NCI-H345 (cell line): ENCODE data around the gene SNRPA1.
"Not testable (repeated sequence)": the region's sequence is repeated elsewhere in the genome, so short reads cannot be mapped to it uniquely, and the experiment has no call there.

Experiments
- DNase-seq: peaks from one replicate; lab custom pipeline; 2025; lab: John Stamatoyannopoulos, UW

Gene SNRPA1

GRCh38 chr15:101294731-101295606, at the start of gene SNRPA1:
Gene SNRPA1 (minus strand): TSS chr15:101295248. CDS start chr15:101295178, 70 bp downstream.
- peak; percentile 92 for DNase-seq

DNA sequence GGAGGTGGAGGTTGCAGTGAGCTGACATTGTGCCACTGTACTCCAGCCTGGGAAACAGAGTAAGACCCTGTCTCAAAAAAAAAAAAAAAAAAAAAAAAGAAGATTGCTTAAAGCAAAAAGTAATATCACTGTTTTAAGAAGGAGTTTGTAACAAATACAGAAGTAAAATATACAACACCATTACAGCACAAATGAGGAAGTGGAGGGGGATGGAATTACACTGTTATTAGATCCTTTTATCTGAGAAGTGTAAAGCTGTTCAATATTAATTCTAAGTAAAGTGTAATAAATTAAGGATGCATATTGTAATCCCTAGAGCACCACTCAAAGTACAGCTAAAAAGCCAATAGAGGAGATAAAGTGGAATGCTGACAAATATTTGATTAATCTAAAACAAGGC, 47.0 kb upstream of the SNRPA1 start:
- no peak for DNase-seq

DNA sequence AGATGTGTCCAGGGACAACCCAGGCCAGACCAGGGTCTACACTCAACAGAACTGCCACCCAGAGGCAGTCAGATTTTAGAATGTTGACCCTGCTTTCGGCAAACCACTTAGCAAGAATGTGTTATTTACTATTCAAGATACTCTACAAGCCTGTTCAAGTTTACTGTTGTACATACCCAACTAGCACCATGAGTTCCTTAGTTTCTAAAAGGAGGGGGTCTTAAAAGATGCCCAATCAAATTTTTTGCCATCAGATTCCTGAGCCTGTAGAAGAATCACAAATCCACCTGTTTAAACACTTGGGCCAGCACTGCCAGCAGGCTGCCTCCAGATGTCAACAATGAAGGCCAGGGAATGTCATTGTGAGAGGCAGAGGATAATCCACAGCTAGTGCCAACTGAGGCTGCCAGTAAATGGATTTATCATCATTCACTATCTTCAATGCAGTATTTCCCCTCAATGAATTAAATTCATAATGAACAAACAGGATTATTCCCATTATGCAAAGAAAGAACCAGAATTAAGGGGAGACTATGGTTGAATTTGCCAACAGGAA, 43.5 kb upstream of the SNRPA1 start:
- peak; percentile 9 for DNase-seq

DNA sequence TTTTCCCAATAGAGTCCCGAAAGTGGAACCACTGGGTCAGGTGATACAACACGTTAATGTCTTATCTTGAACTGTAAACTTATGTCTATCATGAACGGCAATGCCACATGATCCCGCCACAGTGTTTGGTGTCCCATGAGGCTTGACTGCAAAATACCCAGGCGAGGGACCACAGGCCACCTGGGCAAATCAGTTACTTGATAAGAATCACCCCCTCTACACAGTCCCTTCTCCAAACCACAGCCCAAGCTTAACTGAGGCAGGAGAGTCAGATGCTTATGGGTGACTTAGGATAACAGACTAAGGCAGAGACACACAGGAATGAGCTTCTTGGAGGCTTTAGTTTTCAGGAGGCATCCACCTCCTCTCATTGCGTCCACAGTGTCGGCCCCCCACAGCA, 42.9 kb upstream of the SNRPA1 start:
- DNase-seq = no peak

- DNase-seq = not testable (repeated sequence)
These were observed 39.1 kb upstream of the SNRPA1 start for GRCh38 chr15:101333907-101334789.

- DNase-seq = no peak
These were observed 37.0 kb upstream of the SNRPA1 start for GRCh38 chr15:101332061-101332467.

- no peak for DNase-seq
These were observed 34.9 kb upstream of the SNRPA1 start for GRCh38 chr15:101329867-101330380.

DNA sequence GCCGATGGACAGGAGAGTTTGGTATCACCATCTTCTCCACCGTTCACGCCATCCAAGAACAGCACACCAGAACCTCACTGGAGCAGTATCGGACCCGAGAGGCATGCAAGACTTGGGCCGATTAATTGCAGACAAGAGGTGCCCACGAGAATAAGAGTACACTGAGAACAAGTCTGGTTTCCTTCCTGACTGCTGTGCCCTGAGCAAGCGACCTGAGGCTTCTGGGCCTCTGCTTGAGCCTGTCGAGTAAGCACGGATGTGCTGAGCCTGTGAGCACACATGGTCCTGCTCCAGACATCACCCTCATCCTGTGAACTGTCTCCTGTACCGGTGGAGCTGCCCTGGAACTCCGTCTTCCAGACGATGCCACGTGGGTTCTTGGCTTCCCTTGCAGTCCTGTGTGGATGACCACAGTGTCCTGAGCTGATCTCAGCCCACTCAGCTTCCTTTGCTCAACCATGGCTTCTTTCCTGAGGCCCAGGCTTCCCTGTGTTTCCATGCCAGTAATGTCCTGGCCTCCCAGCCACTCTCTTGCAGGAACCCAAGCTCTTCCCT, 34.3 kb upstream of the SNRPA1 start:
- DNase-seq = no peak

DNA sequence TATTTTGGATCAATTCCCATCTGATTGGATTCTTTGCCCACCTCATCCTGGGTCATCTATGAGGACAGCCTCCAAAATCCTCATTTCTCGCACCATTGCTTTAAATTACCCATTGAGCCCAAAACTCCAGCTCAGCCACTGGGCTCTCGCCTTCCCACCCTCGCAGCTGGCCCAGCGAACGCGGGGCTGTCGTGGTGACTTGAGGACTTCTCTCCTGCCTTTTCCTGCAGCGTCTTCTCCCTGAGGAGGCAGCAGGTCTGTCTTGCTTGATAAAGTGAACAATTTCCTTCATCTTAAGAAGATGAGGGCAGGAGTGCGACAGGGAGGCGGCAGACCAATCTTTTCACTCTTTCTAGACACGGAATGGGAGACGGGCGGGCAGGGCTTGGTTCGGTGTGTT, 33.0 kb upstream of the SNRPA1 start:
- no peak for DNase-seq

- DNase-seq = no peak
These were observed 32.2 kb upstream of the SNRPA1 start for GRCh38 chr15:101327147-101327740.

- DNase-seq = no peak
These were observed 31.6 kb upstream of the SNRPA1 start for GRCh38 chr15:101326462-101327146.

DNA sequence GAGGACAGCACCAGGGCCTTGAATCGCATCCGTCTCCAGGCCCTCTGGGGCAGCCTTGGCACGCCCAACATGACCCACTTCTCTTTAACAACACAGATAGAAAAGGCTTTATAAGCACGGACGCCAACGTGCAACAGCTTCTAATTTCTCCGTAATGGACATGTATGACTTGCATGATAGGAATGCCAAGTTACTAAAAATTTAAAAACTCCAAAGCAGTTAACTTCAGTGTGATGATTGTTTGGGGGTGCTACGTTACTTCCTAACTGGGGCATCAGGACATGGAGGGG, 30.9 kb upstream of the SNRPA1 start:
- DNase-seq = no peak

DNA sequence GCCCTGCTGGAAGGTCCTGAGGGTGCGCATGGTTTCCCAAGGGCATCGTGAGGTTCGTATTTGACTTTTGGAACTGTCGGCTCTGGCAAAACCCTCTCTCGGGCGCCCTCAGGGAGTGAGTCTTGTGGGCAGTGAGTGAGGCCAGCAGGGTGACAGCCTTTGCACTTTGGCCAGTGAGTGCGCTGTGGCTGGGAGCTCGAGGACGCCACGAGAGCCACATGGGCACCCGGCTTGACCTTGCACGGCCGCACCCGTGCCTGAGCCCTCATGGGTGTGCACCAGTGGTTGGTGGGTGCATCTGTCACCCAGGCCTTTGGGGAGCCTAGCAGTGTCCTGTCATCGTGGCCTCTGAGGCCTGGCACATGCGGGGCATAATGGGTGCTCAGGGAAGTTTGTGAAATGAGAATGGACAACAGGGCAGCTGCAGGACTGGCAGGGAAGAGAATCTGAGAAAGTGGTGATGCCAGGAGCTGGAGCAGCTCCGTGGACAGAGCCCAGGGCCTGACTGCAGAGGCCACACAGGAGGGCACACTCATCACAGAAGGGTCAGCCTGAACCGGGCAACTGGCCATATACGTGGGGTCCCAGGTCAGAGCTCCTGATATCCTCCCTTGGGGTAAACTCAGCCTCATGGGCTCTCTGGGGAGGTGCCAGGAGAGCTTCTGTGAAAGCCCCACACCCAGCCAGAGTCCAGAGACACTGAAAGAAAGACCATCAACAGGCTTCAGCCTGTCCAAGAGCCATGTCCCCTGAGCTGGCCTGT, 30.4 kb upstream of the SNRPA1 start:
- no peak for DNase-seq

GRCh38 chr15:101324524-101325177, 29.6 kb upstream of the SNRPA1 start:
- no peak for DNase-seq

DNA sequence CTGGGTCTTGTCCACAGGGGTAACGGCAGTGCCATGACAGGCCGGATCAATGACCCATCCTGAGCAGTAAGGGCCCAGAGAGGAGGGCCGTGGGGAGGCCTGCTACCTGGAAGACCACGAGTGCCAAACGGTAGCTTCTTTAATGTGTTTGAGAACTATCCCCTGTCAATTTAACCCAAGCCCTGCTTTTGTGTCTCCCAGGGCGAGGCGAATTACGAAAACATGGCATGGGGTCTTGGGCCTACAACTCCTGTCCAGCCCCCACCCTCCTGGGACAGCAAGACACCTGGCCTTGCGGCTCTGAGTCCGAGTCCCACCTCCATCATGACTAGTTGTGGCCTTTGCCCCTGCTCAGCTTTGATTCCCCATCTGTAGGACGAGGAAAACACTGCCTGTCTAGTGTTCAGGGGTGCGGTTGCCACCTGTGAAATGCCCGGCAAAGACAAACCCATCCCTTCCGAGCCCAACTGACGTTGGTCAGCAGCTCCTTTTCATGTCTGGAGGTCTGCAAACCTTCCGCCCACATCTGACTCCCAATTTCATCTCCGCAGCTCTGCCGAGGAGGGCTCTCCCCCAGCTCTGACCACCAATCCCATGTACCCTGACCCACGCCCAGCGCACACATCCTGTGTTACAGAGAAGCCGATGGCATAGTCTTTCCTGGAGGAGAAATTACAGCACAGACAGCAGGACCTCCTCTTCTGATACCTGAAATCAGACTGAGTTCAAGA, 28.9 kb upstream of the SNRPA1 start:
- DNase-seq = no peak

DNA sequence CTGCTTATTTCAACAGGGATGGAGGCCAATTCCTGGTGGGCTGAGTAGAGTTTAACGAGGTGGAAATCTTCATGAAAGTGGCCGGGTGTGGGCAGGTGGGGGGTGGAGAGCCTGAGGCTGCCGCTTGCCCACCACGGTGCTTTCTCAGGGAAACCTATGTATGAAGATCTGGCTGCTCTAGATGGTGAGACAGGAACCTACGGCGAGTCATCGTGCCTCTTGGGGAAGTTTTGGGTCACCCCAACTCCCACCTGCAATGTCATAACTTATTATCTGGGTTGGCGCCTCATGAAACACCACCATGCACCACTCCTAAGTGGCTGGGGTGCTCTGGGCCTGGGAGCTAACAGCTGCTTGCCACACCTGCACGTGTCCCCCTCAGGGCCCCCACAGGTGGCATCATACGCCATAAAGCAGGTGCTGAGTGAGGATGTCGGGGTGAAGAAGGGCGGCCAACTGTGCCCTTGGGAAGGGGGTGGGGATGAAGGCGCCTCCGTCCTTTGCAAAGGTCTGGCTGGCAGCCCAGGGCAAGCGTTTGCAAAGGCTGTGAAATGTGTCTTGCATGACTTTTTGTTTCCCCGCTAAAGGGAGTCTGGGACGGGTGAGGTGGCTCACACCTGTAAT, 27.9 kb upstream of the SNRPA1 start:
- DNase-seq = no peak

DNA sequence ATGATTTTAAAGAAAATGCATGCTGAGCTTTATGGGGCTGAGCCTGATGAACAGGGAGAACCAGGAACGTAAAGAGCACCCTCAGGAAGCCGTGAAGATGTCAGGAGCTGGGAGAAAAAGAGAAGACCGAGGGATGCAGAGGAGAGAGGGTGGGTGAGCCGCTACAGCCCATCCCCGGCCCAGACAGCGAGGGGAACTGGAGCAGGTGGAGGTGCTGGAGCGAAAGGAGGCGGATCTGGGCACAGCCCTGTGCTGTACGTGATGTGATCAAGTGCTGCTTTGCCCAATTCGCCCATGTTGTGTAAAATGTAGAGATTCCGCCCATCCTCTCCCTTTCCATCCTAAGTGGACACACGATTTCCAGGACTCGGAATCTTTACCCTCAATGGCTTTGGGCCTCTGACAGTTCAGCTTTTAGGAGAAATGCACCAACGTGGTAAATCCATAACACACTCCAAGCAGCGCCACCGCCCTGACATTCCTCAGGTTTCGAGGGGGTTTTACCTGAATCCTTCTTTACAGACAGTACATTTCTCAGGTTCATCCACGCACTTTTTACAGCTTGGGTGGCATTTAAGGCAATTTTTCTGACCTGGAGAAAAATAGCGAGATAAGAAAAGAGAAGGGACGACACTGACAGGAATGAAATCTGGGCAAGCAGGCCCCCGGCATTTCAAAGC, 27.1 kb upstream of the SNRPA1 start:
- DNase-seq = no peak

DNA sequence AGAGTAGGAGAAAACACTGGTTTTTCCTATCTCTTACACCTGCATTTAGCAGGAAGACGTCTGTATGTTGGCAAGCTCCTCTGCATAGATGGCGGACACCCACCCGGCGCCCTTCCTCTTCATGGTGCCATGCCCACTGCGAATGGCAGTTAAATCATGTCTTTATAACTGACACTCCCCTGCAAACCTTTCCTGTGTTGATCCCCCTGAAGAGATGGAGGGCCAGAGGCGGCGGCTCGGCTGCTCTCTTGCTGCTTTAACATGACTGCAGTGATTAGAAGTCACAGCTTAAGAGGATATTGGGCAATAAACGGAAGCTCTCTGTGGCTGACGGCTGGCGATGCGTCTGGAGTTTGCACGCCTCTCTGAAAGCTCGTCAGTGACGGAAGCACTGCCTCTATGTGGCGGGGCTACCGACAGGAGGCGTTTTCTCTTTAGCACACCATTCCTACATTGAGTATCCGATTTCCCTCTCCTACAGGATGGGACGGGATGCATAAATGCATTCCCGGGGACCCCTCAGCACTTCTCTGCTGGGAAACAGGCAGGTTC, 25.5 kb upstream of the SNRPA1 start:
- no peak for DNase-seq
